GM18502 (cell line): ENCODE results near the gene WDR17.
"Not testable (repeated sequence)": the region's sequence is repeated elsewhere in the genome, so short reads cannot be mapped to it uniquely, and the experiment has no call there.

ENCODE experiments used
- ATAC-seq: cut with Tn5 transposase; IDR thresholded peaks from one replicate; pipeline ENCODE4 v1.9.1; 2021; ENCODE audit warnings: mild to moderate bottlenecking; ENCODE audit not compliant: unreplicated experiment, poor library complexity

WDR17 gene

DNA sequence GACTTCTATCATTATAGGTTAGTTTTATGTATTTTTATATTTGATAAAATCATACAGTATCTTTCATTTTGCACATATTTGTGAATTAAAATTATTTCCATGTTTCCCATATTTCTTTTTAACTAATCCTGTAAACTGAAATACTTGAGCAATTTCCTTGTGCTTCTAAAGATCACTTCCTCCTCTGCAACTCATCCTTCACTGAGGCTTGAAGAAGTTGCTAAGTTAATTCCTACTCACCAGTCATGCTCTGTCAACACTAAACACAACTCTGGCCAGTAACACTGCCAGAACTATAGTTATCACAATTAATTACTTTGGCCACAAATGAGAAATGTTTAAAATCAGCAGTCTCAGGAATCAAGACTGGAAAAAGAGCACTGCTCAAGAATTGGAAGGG lies 123.0 kb downstream of the WDR17 start:
- no peak for ATAC-seq

DNA sequence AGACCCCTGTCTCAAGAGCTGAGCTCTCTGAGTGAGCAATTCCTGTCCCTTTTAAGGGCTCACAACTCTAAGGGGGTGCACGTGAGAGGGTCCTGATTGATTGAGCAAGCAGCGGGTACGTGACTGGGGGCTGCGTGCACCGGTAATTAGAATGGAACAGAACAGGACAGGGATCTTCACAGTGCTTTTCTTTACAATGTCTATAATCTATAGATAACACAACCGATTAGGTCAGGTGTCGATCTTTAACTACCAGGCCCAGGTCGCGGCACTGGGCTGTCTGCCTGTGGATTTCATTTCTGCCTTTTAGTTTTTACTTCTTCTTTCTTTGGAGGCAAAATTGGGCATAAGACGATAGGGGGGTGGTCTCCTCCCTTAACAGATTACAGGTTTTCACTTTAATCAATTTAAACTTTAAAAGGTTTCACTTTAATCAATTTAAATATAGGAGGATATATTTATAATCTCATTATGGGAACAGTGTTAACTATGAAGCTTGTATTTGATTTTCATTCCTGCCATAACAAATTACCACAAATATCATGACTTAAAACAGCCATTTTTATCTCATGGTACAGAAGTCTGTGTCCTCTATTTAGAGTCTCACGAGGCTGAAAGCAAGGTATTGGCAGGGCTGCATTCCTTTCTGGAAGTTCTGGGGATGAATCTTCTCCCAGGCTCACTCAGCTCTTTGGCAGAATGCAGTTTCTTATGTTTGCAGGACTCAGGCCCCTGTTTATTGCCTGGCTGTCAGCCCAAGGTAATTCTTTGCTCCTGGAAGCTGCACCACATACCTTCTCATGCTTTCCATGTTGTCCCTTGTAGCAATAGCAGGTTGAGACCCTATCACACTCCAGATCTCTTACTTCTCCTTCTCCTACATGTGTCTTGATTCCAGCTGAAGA lies 124.5 kb downstream of the WDR17 start:
- no peak for ATAC-seq

DNA sequence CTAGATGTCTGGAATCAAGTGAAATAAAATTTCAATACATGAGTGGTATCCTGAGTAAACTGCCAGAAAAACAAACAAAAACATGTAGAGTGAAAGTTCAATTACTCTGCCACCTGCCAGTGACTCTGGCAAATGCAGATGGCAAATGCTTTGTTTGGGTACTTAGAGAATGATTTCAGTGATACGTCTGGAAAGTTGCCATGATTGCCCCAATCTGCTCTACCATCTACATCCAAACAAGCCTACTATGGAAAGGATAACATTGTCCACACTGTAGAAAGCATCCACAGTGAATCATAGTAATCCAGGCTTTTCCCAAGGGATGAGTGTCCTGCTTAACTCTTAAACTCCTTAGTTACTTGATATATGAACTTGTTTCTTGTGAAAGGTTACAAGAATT lies 126.3 kb downstream of the WDR17 start:
- ATAC-seq = no peak

DNA sequence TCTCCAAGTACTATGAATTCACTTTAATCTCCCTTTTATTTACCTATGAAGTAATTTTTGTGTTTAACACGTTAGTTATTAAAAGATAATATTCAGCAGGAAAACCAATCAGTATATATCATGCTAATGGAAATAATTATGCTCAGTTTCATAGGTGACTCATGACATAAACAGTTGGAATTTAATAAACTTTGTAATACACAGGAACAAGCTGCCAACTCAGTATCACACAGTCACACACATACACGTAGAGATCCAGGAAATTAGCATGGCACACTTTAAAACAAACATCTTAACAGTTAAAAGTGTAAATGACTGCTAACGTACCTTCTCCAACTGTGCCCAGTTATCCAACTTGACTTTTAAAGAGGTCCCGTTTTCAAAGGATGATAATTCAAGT lies 127.5 kb downstream of the WDR17 start:
- no peak for ATAC-seq

DNA sequence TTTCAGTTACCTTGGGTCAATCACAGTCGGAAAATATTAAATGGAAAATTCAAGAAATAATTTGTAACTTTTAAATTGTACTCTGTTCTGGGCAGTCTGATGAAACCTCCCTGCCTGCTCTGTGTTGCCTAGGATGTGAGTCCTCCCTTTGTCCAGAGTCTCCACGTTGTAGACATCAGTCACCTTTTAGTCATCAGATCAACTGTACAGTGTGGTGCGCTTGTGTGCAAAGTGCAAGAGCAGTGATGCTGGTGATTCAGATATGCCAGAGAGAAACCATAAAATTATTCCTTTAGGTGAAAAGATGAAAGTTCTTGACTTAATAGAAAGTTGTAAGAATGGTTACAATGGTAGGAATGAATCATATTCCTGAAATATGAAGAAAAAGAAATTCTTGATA lies 128.3 kb downstream of the WDR17 start:
- ATAC-seq = no peak

DNA sequence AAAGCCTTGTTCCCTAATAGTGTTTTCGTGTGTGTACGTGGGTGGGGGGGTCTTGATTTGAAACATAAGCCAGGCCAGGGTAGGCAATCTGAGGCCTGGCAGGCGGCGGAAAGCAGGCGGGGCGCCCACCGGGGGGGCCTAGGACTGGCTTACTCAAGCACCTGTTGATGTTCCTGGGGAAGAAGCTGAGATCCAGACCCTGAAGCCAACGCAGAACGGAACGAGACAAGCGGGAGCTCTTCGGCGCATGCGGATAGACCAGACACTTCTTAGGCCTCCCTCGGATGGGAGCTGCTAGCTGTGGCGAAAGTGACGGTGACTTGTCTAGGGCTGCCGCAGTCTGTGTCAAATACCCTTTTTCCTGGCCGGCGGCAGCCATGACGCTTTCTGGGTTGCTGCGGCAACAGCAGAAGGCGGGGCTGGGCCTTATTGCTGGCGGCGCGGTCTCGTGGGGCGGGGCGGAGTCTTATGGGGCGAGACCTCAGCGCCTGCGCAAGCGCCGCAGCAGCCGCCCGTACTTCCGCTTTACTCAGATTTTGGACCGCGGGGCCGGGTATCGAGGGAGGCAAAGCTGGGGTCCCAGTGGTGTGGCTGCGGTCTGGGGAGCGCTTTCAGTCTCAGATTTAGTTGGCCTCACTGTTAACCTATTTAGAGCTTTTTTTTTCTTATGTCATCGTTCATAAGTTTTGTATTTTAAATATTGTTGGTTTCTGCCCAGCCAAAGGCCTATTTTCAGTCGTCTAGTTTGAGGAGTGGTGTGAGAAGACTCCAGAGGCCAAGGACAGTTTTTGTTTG lies 129.7 kb downstream of the WDR17 start, which contains the start of gene SPATA4:
Gene SPATA4 (minus strand): TSS at position 402 of the 795 bp plus-strand sequence. CDS start 23 bp downstream, at position 379.
- peak; percentile 99 for ATAC-seq

DNA sequence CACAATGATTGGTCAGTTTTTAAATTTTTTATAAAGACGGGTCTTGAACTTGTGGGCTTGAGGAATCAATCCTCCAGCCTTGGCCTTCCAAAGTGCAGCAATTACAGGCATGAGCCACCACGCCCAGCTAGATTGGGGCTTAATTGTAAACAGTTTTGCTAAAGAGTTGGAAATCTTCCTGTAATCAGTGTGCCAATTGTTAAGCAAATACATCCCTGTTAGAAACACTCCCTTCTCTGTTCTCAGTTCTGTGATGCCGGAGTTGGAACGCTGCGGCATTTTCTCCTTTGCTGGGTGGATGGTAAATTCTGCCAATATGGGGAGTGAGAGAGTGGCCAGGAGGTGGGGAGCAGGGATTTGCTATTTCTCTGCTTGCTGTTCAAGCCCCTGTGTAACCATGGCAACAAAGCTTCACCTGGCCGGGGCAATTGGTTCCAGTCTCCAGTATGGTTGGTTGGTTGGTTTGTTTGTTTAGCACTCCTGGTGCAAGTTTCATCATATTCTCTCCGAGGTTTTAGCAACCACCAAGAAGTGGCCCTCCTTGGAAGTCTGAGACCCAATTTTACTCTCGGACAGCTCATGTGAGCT lies 132.8 kb downstream of the WDR17 start:
- no peak for ATAC-seq

DNA sequence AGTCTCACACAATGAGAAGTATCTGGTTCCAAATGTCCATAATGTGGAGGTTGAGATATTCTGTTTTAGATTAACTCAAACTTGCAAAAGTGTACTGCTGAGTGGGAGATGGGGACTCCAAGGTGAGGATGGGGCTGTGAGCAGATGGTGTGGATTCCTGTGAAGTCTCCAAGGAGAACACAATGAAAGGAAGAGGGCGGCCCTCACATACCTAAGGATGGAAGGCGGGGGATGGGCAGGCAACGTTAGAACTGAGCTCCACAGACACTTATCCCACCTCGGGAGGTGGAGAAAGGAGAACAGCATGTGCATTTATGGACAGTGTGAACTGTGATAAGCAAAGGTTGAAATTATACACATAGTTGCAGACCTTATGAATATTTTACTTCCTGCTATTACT lies 139.7 kb downstream of the WDR17 start:
- ATAC-seq = no peak

DNA sequence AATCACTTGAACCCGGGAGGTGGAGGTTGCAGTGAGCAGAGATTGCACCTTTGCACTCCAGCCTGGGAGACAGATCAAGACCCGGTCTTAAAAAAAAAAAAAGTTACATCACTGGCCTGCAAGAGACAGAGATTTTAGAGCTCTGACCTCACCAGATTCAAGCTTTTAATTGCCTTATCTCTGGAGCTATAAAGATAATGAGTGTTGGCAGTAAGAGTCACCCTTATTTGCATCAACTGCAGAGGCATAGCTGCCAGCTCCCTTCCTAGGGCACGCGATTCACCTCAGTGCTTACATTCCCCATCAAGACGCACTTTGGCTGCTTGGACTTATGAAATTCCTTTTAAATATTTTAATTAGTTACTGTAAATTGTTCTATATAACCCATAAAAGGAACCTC lies 142.2 kb downstream of the WDR17 start:
- ATAC-seq = no peak

DNA sequence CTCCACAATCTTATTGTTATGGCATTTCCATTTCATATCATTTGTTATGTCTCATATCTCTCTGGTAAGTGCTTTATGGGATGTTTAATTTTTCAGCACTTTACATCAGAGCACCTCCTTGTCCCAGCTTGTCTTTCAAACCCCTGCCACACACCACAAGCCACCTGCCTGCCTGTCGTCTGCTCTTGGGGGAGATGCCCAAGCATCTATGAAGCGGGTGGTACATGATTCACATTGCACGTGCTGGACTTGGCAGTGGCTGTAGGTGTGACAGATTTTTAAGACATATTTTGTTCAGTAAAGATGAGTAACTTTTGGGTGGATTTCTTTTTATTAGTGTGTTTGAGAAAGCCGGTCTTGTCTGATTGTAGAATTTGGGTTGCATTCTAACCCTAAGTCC lies 143.9 kb downstream of the WDR17 start:
- no peak for ATAC-seq

DNA sequence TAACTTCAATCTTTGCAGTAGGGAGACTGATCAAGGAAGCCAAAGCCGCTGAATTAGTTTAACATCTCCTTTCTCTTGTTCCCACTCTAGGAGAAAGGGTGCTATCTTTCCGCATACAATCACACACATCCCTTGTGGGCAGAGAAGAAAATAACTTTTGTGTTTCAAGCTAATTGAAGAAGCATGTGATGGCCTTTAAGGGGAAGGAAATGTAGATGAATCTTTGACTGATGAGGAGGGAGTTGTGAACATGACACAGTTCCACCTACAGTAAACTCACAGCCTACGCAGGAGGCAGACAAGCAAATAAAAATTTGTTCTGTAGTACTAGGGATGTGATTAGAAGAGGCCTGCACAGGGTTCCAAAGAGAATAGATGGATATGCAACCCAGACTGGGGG lies 144.5 kb downstream of the WDR17 start:
- no peak for ATAC-seq

DNA sequence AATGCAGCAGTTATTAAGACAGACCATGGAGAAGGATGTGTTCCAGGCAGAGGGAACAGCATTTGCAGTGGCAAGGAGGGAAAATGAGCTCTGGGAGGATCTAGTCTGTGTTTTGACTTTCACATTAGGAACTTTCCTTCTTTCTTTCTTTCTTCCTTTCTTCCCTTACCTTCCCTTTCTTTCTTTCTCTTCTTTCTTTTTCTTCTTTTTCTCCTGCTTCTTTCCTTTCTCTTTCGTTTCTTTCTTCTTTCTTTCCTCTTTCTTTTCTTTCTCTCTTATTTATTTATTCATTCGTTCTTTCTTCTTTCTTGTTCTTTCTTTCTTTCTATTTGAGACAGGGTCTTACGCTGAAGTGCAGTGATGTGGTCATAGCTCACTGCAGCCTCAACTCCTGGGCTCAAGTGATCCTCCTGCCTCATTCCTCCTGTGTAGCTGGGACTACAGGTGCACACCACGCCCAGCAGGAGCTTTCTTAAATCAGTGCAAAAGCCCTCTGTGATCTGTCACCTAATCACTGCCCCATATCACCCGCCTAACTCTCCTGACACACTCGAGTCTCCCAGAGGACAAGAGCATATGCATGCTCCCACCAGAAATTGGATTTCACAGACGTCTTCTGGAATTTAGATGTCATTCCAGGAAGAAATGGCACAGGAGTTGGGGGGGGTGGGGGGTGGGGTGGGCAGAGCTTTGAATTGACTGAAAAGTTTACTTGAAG lies 145.1 kb downstream of the WDR17 start:
- no peak for ATAC-seq

DNA sequence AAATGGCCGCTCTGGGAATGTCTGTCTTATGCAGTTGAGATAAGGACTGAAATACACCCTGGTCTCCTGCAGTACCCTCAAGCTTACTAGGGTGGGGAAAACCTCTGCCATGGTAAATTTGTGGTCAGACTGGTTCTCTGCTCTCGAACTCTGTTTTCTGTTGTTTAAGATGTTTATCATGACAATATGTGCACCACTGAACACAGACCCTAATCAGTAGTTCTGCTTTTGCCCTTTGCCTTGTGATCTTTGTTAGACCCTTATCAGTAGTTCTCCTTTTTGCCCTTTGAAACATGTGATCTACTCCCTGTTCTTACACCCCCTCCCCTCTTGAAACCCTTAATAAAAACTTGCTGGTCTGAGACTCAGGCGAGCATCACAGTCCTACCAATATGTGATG lies 146.7 kb downstream of the WDR17 start:
- ATAC-seq = not testable (repeated sequence)

DNA sequence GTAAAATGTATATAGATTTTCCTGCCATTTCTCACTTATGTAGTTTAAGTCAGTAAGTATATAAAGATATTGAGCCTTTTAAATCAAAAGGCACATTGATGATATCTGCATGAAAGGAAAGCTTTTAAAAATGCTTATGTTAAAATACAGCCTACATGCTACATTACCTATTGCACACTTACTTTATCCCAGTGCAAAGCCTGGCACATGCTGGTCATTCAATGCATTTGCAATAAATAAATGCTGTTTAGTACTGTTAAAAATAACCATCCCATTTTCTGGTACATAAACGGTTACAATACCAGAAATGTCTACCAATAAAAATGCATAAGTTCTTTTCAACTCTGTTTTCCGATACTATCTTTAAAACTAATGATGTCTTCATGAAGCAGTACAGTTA lies 151.9 kb downstream of the WDR17 start:
- no peak for ATAC-seq

DNA sequence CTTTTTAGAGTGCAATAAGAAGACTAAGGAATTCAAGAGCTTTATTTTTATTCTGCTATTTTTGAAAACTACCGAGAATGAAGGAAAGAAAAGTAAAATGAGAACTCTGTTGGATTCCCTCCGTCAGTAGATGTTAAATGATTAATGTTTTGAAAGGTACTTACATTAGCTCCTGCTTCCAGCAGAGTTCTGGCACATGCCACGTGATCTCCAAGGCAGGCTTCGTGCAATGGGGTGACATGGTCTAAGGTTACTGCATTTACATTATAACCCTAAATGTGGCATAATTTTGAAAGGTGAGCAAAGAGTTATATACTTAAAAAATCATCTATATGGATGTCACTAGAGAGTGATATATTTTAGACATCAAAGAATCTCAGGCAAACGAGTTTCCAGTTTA lies 156.5 kb downstream of the WDR17 start:
- no peak for ATAC-seq

DNA sequence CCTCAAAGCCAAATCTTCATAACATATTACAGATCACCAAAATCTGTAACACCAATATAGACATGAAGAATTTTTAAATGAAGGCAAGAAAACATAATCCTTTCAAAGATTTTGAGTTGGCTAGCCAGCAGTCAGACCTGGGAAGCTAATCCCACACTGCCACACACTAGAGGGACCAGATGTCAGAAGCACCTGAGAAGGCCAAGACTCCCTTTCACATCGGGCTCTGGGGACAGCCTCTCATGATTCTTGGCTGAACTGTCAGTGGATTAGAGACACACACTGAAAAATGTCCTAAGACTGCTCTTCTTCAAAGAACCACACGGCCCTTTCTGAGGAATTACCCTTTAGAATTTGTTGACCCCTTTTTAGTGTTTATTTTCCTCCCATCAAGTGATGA lies 157.9 kb downstream of the WDR17 start:
- ATAC-seq = no peak

DNA sequence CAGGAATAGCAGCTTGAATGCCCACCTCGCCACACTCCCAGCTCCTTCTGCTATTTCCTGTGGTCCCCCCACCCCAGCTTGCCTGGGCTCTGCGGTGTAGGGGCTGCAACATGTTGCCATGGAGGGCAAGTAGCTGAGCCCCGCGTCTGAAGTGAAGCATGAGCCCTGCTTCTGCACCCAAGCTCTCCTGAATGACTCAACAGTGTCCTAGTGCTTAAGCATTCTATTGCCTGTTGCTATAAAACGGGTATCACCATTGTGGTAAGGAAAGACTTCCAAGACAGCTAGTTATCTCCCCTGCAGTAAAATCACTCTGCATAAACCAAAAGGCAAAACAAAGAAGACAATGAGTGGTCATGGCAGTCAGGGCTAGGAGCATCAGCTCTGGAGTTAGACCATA lies 161.1 kb downstream of the WDR17 start:
- no peak for ATAC-seq

DNA sequence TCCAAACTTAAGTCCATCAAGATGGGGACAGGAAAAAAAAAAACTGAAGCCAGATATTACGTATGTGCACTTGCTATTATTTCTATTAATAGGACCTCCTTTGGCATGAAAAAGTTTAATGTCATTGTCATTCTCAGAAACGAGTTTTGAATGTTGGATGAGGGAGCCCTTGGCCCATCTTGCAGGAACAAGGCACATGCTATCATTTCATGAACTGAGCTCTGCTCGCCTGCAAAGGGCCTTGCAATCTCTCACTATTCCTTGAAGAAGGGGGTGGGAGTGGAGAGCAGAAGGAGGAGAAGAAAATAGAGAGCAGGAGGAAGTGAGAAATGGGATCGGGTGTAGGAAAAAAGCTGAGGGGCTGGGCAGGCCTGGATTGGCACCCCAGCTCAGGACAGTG lies 164.0 kb downstream of the WDR17 start:
- ATAC-seq = no peak
